Islet of Langerhans (tissue), 1 donor: Measurements from ENCODE around the gene CHRNA9.

ENCODE experiments used
- FAIRE-seq: peaks from one replicate; lab custom pipeline; 2011; peaks lifted over from hg19 to GRCh38; lab: Jason Lieb, UNC

The CHRNA9 gene

DNA sequence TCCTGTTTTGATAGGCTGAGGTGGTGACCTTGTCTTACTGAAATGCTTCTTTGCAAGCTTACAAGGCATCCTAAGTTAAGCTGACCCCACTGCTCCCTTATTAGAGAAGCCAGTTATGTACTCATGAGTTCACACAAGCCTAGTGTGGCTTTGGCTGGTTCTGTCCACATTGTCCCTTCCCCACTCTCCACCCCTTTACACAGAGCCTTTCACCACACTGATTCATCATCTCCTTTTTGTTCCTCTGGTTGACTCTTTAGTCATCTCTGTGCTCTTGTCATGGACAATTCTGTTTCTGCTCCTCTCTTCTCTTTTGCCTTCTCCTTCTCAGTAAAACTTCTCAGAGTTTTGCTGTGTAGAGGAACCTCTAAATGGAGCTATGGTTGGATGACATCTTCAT is 4.9 kb downstream of the CHRNA9 start:
- no peak for FAIRE-seq

- no peak for FAIRE-seq
These were observed 12.3 kb downstream of the CHRNA9 start for GRCh38 chr4:40347472-40347871.

GRCh38 chr4:40348000-40348399 is 12.9 kb downstream of the CHRNA9 start:
- no peak for FAIRE-seq

DNA sequence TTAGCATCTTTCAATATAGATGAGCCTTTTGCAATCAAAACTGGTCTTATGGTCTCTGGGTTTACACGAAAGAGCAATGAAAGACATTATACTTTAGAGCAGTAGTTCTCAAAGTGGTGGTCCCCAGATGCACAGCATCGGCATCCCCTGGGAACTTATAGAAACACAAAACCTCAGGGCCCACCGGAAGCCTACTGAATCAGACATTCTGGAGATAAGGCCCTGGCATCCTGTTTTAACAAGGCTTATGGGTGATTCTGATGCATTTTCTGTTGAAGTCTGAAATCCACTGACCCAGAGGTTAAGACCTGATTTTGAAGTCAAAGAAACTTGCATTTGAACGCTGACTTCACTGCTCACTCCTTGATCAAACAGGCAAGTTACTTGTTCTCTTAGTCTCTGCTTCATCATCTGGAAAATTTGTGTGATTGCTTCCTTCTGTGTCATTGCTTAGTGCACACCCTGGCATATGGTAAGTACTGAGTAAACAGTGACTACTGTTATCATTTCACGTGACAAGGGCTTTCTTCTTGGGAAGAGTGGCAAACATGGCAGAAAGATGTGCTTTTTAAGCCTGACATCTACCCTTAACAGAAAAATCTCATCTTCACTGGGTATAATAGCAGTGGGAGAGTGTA is 14.5 kb downstream of the CHRNA9 start:
- peak; percentile 13 for FAIRE-seq

DNA sequence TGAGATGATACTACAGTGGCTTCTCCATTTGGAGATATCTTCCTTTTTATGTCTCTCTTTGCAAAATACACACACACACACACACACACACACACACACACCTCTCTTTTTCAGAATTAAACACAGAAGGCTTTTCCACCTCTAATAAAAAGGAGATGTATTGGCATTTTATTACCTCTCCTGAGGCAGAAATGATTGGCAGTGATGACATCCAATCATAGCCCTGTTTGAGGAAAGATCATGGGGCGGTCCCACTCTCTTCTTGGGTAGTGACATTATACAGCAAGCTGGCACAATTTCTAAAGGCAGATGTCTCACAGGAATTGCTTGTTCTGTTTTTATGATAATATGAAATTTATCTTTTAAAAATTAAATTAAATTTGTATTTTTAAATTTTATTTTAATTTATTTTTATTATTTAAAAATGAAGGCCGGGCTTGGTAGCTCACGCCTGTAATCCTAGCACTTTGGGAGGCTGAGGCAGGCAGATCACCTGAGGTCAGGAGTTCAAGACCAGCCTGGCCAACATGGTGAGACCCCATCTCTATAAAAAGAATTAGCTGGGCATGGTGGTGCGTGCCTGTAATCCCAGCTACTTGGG is 15.6 kb downstream of the CHRNA9 start:
- no peak for FAIRE-seq

- FAIRE-seq = no peak
These were observed 19.0 kb downstream of the CHRNA9 start for GRCh38 chr4:40354158-40354557.

DNA sequence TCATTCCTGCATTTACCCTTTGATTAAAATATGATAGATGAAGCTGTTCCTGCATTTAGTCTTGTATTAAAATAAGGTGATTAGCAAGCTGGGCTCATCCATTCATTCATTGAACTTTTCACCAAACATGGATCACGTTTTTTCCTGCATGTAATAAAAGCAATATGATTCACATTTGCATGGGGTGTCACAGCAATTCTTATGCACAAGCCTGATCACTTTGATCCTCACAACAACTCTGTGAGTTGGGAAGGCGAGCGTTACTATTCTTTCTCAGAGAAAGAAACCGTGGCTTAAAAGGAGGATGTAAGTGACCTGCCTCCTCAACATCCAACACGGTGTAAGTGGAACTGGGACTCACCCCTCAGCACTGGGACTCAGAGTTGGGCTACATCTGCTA is 20.0 kb downstream of the CHRNA9 start:
- FAIRE-seq = no peak

DNA sequence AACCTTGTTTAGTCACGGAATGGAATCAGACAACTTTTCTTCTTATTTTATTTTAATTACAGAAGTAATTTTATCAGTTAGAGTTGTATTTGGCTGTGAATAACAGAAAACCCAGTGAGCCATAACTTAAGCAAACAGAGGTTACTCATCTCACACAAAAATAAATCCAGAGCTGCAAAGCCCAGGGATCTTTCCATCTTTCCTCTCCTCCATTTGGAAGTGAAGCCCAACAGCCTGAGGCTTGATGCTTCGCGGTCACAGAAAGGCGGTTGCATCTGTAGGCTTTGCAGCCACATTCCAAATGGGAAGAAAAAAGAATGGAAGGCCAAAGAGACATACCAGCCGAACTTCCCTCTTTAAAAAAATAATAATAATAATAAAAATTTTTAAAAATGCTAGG is 22.6 kb downstream of the CHRNA9 start:
- FAIRE-seq = peak; percentile 53

DNA sequence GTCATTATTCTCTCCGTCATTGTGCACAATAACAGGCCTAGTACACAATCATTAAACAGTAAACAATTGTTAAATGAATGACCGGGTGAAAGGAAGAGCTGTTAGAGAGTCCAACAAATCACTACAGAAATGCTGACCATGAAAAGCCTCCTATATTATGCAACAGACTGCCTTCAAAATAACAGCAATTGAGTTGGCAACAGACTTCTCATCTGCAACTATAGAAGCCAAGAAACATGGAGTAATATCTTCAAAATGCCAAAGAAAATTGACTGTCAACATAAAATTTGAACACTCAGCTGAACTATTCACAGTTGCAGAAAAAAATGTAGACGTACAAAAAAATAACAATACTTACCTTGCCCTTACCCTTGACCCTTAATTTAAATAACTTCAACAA is 26.2 kb downstream of the CHRNA9 start:
- no peak for FAIRE-seq

DNA sequence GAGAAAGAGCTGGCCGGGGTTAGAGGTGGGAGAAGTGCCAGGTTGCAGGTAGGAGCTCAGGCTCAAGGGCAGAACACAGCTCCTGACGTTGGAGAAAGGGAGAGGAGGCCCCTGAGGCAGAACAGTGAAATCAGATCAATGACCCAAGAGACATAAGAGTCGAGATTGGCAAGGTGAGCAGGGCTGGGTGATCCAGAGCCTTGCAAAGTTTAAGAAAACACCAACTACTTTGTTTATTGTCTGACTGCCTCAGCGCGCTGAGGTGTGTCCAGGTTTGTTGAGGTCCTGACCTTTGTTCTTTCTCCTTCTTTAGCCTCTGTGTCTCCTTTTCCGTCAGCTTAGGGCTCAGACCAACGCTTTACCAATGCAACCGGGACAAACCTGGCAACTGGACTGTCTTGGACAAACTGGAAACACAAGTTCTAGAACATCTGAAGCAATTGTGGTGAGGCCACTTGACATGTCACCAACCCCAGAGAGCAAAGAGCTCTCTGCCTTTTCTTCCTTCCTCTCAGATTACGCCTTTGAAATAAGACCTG is 28.3 kb downstream of the CHRNA9 start:
- FAIRE-seq = no peak

DNA sequence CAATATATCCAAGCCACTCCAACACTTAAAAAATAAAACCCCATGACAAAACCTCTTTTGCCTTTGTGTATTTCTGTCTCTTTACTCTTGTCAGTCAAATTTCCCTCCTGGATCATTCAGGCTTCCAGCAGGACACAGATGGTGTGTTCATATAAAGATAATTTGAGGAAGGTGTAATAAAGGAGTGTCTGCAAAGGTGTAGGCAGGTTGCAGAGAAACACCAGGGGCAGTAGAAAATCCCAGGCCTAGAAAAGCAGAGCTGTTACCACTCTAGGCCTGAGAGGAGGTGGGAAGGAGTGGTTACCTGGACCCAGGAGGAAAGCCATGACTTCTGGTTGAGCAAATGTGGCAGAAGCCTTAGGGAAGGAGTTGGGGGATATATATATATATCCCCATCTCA is 28.8 kb downstream of the CHRNA9 start:
- no peak for FAIRE-seq

GRCh38 chr4:40365766-40366165 is 30.6 kb downstream of the CHRNA9 start:
- no peak for FAIRE-seq

DNA sequence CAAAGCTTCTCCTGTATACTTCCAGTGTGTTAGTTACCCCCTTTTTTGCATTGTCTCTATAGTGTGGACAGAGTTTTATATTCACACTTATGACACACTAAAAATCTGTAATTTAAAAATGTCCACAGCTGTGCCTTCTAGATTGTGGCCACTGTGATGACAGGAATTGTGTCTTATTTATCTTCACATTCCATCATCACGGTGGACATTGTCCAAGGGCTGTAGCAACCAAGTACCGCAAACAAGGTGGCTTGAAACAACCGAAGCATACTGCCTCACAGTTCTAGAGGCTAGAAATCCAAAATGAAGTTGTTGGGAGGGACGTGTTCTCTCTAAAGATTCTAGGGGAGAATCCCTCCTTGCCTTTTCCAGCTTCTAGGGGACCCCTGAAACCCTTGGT is 32.3 kb downstream of the CHRNA9 start:
- FAIRE-seq = no peak

DNA sequence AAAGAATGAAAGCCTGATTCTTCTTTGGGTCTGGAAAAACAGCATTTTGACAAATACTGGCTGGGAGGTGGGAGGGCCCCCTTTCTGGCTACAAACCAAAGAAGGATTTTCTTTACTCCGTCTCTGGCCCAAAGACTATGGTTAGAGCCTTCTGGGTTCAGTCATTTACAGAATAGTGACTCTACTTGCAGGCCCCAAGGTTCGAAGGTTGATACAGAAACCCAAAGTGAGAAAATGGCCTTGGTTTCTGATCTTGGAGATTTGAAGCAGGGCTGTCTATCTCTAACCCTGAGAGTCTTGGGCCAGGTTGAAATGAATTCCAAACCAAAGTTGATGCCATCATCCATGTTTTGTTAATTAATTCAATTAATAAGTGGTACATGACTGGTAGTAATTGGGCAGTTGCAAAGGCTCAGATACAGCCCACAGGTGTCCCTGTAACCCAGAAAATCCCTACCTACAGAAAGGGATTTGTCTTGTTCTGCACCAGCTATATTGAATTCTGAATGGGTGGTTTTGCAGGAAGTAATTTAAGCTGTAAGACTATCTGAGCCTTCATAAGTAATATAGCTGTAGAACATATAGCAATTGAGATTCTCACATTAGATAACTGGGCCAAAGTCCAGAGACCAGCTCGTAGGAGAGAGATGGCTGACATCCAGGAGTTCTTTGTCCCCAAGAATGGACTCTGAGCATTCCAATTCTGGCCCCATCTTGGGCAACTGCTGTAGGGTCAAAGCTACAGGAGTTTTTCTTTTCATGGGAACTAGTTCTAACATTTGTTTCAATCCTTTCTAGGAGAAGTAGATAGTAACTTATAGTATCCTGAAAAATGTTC is 34.5 kb downstream of the CHRNA9 start:
- FAIRE-seq = no peak

GRCh38 chr4:40372651-40373050 is 37.5 kb downstream of the CHRNA9 start:
- FAIRE-seq = no peak

- no peak for FAIRE-seq
These were observed 38.5 kb downstream of the CHRNA9 start for GRCh38 chr4:40373636-40374035.

DNA sequence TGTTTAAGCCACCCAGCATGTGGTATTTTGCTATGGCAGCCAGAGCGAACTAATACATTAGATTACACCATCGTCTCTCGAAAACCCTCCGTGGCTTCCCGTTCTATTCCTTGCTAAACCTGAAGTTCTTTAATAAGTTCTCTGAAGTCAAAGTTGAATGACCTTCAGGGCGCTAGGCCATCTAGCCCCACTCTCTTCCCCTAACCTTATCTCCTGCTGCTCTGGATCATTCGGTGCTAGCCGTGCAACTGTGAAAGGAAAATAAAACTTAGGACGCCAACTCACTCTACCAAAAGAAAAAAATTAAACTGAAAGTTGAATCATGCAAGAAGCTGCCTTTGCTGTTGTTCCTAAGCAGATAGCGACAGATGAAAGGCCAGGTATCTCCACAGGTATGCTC is 40.0 kb downstream of the CHRNA9 start:
- FAIRE-seq = no peak

GRCh38 chr4:40375620-40376019 is 40.5 kb downstream of the CHRNA9 start:
- FAIRE-seq = no peak

GRCh38 chr4:40377512-40378365 is 42.6 kb downstream of the CHRNA9 start:
- FAIRE-seq = no peak

GRCh38 chr4:40378619-40379018 is 43.5 kb downstream of the CHRNA9 start:
- FAIRE-seq = no peak

- FAIRE-seq = no peak
These were observed 44.1 kb downstream of the CHRNA9 start for GRCh38 chr4:40379248-40379647.

DNA sequence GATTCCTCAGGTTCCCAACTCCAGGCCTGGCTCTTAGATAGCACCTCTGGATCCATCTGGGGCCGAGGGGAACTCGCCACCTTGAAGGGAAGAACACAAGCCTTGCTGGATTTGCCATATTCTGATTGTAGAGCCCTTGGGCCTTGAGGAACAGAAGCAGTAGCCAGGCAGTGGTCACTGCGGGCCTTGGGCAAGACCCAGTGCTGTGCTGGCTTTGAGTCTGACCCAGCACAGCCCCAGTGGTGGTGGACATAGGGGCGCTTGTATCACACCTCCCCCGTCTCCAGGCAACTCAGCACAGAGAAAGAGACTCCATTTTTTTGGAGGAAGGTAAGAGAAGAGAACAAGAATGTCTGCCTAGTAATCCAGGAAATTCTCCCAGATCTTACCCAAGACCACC is 45.5 kb downstream of the CHRNA9 start:
- no peak for FAIRE-seq
